ENCODE measurements around the gene NOTCH2NLA.
"Not testable (repeated sequence)": the region's sequence is repeated elsewhere in the genome, so short reads cannot be mapped to it uniquely, and the experiment has no call there.

Gene NOTCH2NLA

GRCh38 chr1:146144465-146144864, 84.4 kb downstream of the NOTCH2NLA start, which contains the start of gene NBPF10:
Gene NBPF10 (minus strand): TSS chr1:146144804. CDS start chr1:146144769, 35 bp downstream.
- not testable (repeated sequence) for DNase-seq

Data from central memory CD4-positive, alpha-beta T cell (primary cell).